Measurements from ENCODE around the gene RHOV. TPM values are rescaled to one million over a fixed set of nuclear protein-coding genes. Genes with fewer than 3 reads are reported as not detected.

Gene RHOV
- total and polyA plus RNA-seq, 2 donors (not counting 1 experiment from before 2014, with no cell fraction given): not detected

GRCh38 chr15:40911693-40912092 is 37.7 kb upstream of the RHOV start:
- TF ChIP-seq EZH2 (IDR thresholded peaks at IDR 0.05; ENCODE audit: low read length, missing control alignments) (no peak), CTCF (conservative IDR thresholded peaks at IDR 0.05 in 1 of 2, IDR thresholded peaks at IDR 0.05 in 1 of 2; ENCODE audit: low read depth in 1 of 2, low read length in 2 of 2) (no peak)
- no peaks in the 10 kb centered on the region for H3K9me3 ChIP-seq (ENCODE audit: control insufficient read depth, insufficient read depth, low read depth, low read length)
- no peaks in the 10 kb centered on the region for H3K27me3 ChIP-seq (ENCODE audit: control insufficient read depth, insufficient read depth, low read length)
- DNase-seq (ENCODE audit: low read depth in 2 of 2): no peak
- no peak overlapping the region for H3K9ac ChIP-seq (ENCODE audit: insufficient read depth, low read length)
- no peak overlapping the region for H2AFZ ChIP-seq (ENCODE audit: low read length)
- H3K4me1 ChIP-seq (ENCODE audit: control insufficient read depth, extremely low read depth, insufficient read depth, low read length): peaks cover 7% of the 10 kb centered on the region
- H3K79me2 ChIP-seq (ENCODE audit: control insufficient read depth, insufficient read depth, low read length): no peaks in the 10 kb centered on the region
- no peak overlapping the region for H3K4me2 ChIP-seq (ENCODE audit: extremely low read depth, insufficient read depth, low read length)
- H3K27ac ChIP-seq (ENCODE audit: insufficient read depth, low read length): no peak overlapping the region
- no peaks in the 10 kb centered on the region for H4K20me1 ChIP-seq (ENCODE audit: control insufficient read depth, extremely low read depth, insufficient read depth, low read length)
- H3K36me3 ChIP-seq (ENCODE audit: control insufficient read depth, insufficient read depth, low read length): no peaks in the 10 kb centered on the region
- H3K4me3 ChIP-seq (replicated peaks in 1 of 4; ENCODE audit: control extremely low read depth in 1 of 4, insufficient read depth in 1 of 4, low read depth in 3 of 4, low read length in 4 of 4): no peak overlapping the region

- Histone ChIP-seq H3K9ac (ENCODE audit: insufficient read depth, low read length) (no peak overlapping the region), H3K9me3 (ENCODE audit: control insufficient read depth, insufficient read depth, low read depth, low read length) (no peaks in the 10 kb centered on the region), H3K27me3 (ENCODE audit: control insufficient read depth, insufficient read depth, low read length) (no peaks in the 10 kb centered on the region), H3K4me2 (ENCODE audit: extremely low read depth, insufficient read depth, low read length) (no peak overlapping the region), H3K27ac (ENCODE audit: insufficient read depth, low read length) (no peak overlapping the region), H3K36me3 (ENCODE audit: control insufficient read depth, insufficient read depth, low read length) (no peaks in the 10 kb centered on the region), H3K79me2 (ENCODE audit: control insufficient read depth, insufficient read depth, low read length) (no peaks in the 10 kb centered on the region), H4K20me1 (ENCODE audit: control insufficient read depth, extremely low read depth, insufficient read depth, low read length) (no peaks in the 10 kb centered on the region), H3K4me1 (ENCODE audit: control insufficient read depth, extremely low read depth, insufficient read depth, low read length) (peaks cover 12% of the 10 kb centered on the region), H2AFZ (ENCODE audit: low read length) (no peak overlapping the region), H3K4me3 (replicated peaks in 1 of 4; ENCODE audit: control extremely low read depth in 1 of 4, insufficient read depth in 1 of 4, low read depth in 3 of 4, low read length in 4 of 4) (no peak overlapping the region)
- TF ChIP-seq EZH2 (IDR thresholded peaks at IDR 0.05; ENCODE audit: low read length, missing control alignments) (no peak), CTCF (conservative IDR thresholded peaks at IDR 0.05 in 1 of 2, IDR thresholded peaks at IDR 0.05 in 1 of 2; ENCODE audit: low read depth in 1 of 2, low read length in 2 of 2) (no peak)
- no peak for DNase-seq (ENCODE audit: low read depth in 2 of 2)
Measured at GRCh38 chr15:40911141-40911540, 37.1 kb upstream of the RHOV start.

- H2AFZ ChIP-seq (ENCODE audit: low read length): no peak overlapping the region
- H3K4me3 ChIP-seq (replicated peaks in 1 of 4; ENCODE audit: control extremely low read depth in 1 of 4, insufficient read depth in 1 of 4, low read depth in 3 of 4, low read length in 4 of 4): no peak overlapping the region
- DNase-seq (ENCODE audit: low read depth in 2 of 2): no peak
- no peak overlapping the region for H3K9ac ChIP-seq (ENCODE audit: insufficient read depth, low read length)
- H3K27ac ChIP-seq (ENCODE audit: insufficient read depth, low read length): no peak overlapping the region
- no peaks in the 10 kb centered on the region for H3K27me3 ChIP-seq (ENCODE audit: control insufficient read depth, insufficient read depth, low read length)
- no peaks in the 10 kb centered on the region for H4K20me1 ChIP-seq (ENCODE audit: control insufficient read depth, extremely low read depth, insufficient read depth, low read length)
- no peak overlapping the region for H3K4me2 ChIP-seq (ENCODE audit: extremely low read depth, insufficient read depth, low read length)
- TF ChIP-seq EZH2 (IDR thresholded peaks at IDR 0.05; ENCODE audit: low read length, missing control alignments) (no peak), CTCF (conservative IDR thresholded peaks at IDR 0.05 in 1 of 2, IDR thresholded peaks at IDR 0.05 in 1 of 2; ENCODE audit: low read depth in 1 of 2, low read length in 2 of 2) (no peak)
- no peaks in the 10 kb centered on the region for H3K36me3 ChIP-seq (ENCODE audit: control insufficient read depth, insufficient read depth, low read length)
- no peaks in the 10 kb centered on the region for H3K9me3 ChIP-seq (ENCODE audit: control insufficient read depth, insufficient read depth, low read depth, low read length)
- H3K79me2 ChIP-seq (ENCODE audit: control insufficient read depth, insufficient read depth, low read length): no peaks in the 10 kb centered on the region
- H3K4me1 ChIP-seq (ENCODE audit: control insufficient read depth, extremely low read depth, insufficient read depth, low read length): peaks cover 17% of the 10 kb centered on the region
Measured at GRCh38 chr15:40909662-40910630, 35.9 kb upstream of the RHOV start.

Data from fibroblast of lung (primary cell).